Measurements from ENCODE around the gene NWD2. TPM values are rescaled to one million over a fixed set of nuclear protein-coding genes. Genes with fewer than 3 reads are reported as not detected.

Gene NWD2
- total and polyA plus RNA-seq, 4 donors, result 0.17 TPM; not detected in 3

GRCh38 chr4:37442062-37442323 is 197.4 kb downstream of the NWD2 start:
- 32 to 43% methylated on average over 1 of the region's 1 CpG for WGBS, 2 donors

GRCh38 chr4:37443137-37443536 is 198.6 kb downstream of the NWD2 start:
- WGBS, 2 donors, result 86 to 88% methylated on average over 4 of the region's 4 CpGs
- DNase-seq, result no peak
- no peak for ATAC-seq (ENCODE audit: insufficient read depth, low FRiP score)
- H3K4me1 ChIP-seq (ENCODE audit: control insufficient read depth in 5 of 5, insufficient read depth in 5 of 5, low read length in 5 of 5), result peaks cover 0 to 9% (median 0%) of the 10 kb centered on the region in 5 donors
- no peaks in the 10 kb centered on the region for H3K36me3 ChIP-seq (ENCODE audit: control insufficient read depth in 4 of 4, insufficient read depth in 4 of 4, low read length in 4 of 4)
- no peak overlapping the region for H3K27ac ChIP-seq (ENCODE audit: low read depth in 1 of 2, low read length in 1 of 2)
- no peak overlapping the region for H3K9ac ChIP-seq (ENCODE audit: insufficient read depth in 1 of 2, low read length in 2 of 2)
- H3K27me3 ChIP-seq (ENCODE audit: control insufficient read depth in 3 of 3, insufficient read depth in 3 of 3, low read length in 2 of 3), result peaks cover 0 to 10% (median 5%) of the 10 kb centered on the region in 3 donors
- TF ChIP-seq CTCF (IDR thresholded peaks at IDR 0.05; ENCODE audit: control extremely low read depth, extremely low read depth), result no peak
- no peak overlapping the region for H3K4me3 ChIP-seq
- peaks cover 0 to 3% (median 0%) of the 10 kb centered on the region in 4 donors for H3K9me3 ChIP-seq (ENCODE audit: control insufficient read depth in 4 of 4, insufficient read depth in 3 of 4, low read length in 3 of 4)

More at GRCh38 chr4:37442062-37442323, 197.4 kb downstream of the NWD2 start:
- no peak overlapping the region for H3K9ac ChIP-seq (ENCODE audit: insufficient read depth in 1 of 2, low read length in 2 of 2)
- no peak overlapping the region for H3K4me3 ChIP-seq
- no peak for DNase-seq
- H3K9me3 ChIP-seq (ENCODE audit: control insufficient read depth in 4 of 4, insufficient read depth in 3 of 4, low read length in 3 of 4), result peaks cover 0 to 3% (median 0%) of the 10 kb centered on the region in 4 donors
- peaks cover 0 to 9% (median 0%) of the 10 kb centered on the region in 5 donors for H3K4me1 ChIP-seq (ENCODE audit: control insufficient read depth in 5 of 5, insufficient read depth in 5 of 5, low read length in 5 of 5)
- TF ChIP-seq CTCF (IDR thresholded peaks at IDR 0.05; ENCODE audit: control extremely low read depth, extremely low read depth), result no peak
- H3K27ac ChIP-seq (ENCODE audit: low read depth in 1 of 2, low read length in 1 of 2), result no peak overlapping the region
- H3K36me3 ChIP-seq (ENCODE audit: control insufficient read depth in 4 of 4, insufficient read depth in 4 of 4, low read length in 4 of 4), result no peaks in the 10 kb centered on the region
- no peak for ATAC-seq (ENCODE audit: insufficient read depth, low FRiP score)
- peaks cover 0 to 10% (median 3%) of the 10 kb centered on the region in 3 donors for H3K27me3 ChIP-seq (ENCODE audit: control insufficient read depth in 3 of 3, insufficient read depth in 3 of 3, low read length in 2 of 3)

GRCh38 chr4:37445023-37445422 is 200.5 kb downstream of the NWD2 start:
- no peak for TF ChIP-seq CTCF (IDR thresholded peaks at IDR 0.05; ENCODE audit: control extremely low read depth, extremely low read depth)
- Histone ChIP-seq H3K4me1 (ENCODE audit: control insufficient read depth in 5 of 5, insufficient read depth in 5 of 5, low read length in 5 of 5) (peaks cover 0 to 9% (median 0%) of the 10 kb centered on the region in 5 donors), H3K9me3 (ENCODE audit: control insufficient read depth in 4 of 4, insufficient read depth in 3 of 4, low read length in 3 of 4) (peaks cover 0 to 3% (median 0%) of the 10 kb centered on the region in 4 donors), H3K36me3 (ENCODE audit: control insufficient read depth in 4 of 4, insufficient read depth in 4 of 4, low read length in 4 of 4) (no peaks in the 10 kb centered on the region), H3K27ac (ENCODE audit: low read depth in 1 of 2, low read length in 1 of 2) (no peak overlapping the region), H3K9ac (ENCODE audit: insufficient read depth in 1 of 2, low read length in 2 of 2) (no peak overlapping the region), H3K27me3 (ENCODE audit: control insufficient read depth in 3 of 3, insufficient read depth in 3 of 3, low read length in 2 of 3) (peaks cover 0 to 13% (median 9%) of the 10 kb centered on the region in 3 donors), H3K4me3 (no peak overlapping the region)
- 95 to 96% methylated on average over 9 of the region's 9 CpGs for WGBS, 2 donors
- ATAC-seq (ENCODE audit: insufficient read depth, low FRiP score) (no peak), DNase-seq (no peak)

- Histone ChIP-seq H3K36me3 (ENCODE audit: control insufficient read depth in 4 of 4, insufficient read depth in 4 of 4, low read length in 4 of 4) (no peaks in the 10 kb centered on the region), H3K4me3 (no peak overlapping the region), H3K27ac (ENCODE audit: low read depth in 1 of 2, low read length in 1 of 2) (no peak overlapping the region), H3K4me1 (ENCODE audit: control insufficient read depth in 5 of 5, insufficient read depth in 5 of 5, low read length in 5 of 5) (peaks cover 0 to 9% (median 0%) of the 10 kb centered on the region in 5 donors), H3K9ac (ENCODE audit: insufficient read depth in 1 of 2, low read length in 2 of 2) (no peak overlapping the region), H3K9me3 (ENCODE audit: control insufficient read depth in 4 of 4, insufficient read depth in 3 of 4, low read length in 3 of 4) (peaks cover 0 to 3% (median 0%) of the 10 kb centered on the region in 4 donors), H3K27me3 (ENCODE audit: control insufficient read depth in 3 of 3, insufficient read depth in 3 of 3, low read length in 2 of 3) (peaks cover 4 to 18% (median 14%) of the 10 kb centered on the region in 3 donors)
- ATAC-seq (ENCODE audit: insufficient read depth, low FRiP score) (no peak), DNase-seq (peak in 1 of 3 donors; percentile 13)
- WGBS, 2 donors, result 81 to 89% methylated on average over 8 of the region's 8 CpGs
- TF ChIP-seq CTCF (IDR thresholded peaks at IDR 0.05; ENCODE audit: control extremely low read depth, extremely low read depth), result no peak
Observed at GRCh38 chr4:37446016-37446415, 201.5 kb downstream of the NWD2 start.
